Activated gamma-delta T cell (primary cell): ENCODE results near the gene WBP2.
A peak's percentile ranks its signal among the peaks of the same experiment; 100 is the strongest.

ENCODE experiments used
- DNase-seq: peaks from one replicate; lab custom pipeline; 2025; lab: John Stamatoyannopoulos, UW

WBP2 gene

DNA sequence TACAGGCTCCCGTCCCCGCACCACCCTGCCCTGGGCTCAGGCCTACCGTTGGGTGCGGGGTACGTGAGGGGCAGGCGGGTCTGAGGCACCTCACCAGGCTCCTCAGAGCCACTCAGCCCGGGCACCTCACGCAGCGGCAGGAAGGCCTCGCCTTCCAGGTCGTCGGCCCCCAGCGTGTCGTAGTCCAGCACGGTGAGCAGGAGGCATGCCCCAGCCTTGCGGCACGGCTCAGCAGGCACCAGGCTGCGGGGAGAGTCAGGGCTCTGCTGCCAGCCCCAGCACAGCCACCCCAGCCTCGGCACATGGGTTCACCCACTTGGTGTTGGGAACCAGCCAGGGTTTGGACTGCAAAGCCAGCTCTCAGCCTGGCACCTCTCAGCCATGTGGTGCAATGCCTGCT, 26.4 kb downstream of the WBP2 start:
- DNase-seq, result no peak

DNA sequence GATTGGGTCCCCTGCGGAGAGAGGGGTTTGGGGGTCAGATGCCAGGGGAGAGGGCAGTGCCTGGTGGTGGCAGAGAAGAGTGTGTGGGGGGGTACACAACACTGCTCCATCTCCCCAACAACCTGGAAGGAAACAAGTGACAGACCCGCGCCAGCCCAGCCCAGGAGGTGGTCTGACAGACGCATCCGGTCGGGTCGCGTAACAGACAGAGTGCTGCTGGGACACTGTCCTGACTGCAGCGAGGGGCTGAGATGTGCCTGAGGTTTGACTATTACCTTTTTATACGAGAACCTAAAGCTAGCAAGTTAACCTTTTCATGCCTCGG, 27.1 kb downstream of the WBP2 start:
- peak; percentile 62 for DNase-seq

- peak; percentile 67 for DNase-seq
These were observed 27.6 kb downstream of the WBP2 start for GRCh38 chr17:75827308-75828075.

GRCh38 chr17:75826561-75827307, 28.4 kb downstream of the WBP2 start:
- DNase-seq, result no peak

GRCh38 chr17:75825748-75826370, 29.3 kb downstream of the WBP2 start:
- no peak for DNase-seq

- DNase-seq, result no peak
These were observed 30.0 kb downstream of the WBP2 start for GRCh38 chr17:75825149-75825552.

GRCh38 chr17:75824666-75825065, 30.5 kb downstream of the WBP2 start:
- DNase-seq, result no peak

DNA sequence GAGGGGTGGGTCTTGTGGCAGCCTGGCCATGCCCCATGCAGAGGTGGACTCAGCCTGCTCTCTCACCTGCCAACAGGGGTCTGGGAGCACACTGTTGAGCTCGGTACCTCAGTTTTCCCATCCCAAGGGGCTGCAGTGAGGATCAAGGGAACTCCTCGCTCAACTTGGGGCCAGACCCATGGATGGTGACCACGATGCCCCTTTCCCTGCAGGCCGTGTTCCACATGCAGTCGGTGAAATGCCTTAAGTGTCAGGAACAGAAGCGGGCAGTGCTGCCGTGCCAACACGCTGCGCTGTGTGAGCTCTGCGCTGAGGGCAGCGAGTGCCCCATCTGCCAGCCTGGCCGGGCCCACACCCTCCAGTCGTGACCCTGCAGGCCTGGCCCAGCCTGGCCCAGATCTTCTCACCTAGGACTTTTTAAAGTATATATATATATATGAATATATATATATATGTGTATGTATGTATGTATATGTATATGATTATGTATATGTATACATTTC, 31.0 kb downstream of the WBP2 start:
- no peak for DNase-seq

GRCh38 chr17:75823257-75824041, 31.7 kb downstream of the WBP2 start:
- no peak for DNase-seq

DNA sequence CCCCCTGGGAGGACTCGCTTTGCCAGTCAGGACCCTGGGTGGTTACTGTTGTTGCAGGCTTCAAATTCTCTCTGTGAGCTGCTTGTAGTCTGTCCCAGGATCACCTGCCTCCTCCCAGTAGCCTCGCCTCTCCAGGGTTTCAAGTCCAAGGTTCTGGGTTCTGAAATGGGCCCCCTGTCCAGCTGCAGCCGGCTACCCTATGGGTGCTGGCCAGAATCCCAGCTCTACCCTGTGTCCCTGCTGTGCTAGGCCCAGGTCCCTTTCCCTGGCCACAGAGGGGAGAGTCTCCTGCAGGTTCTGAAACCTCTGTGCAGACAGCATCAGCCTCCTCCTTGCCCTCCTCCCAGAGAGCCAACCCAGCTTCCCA, 32.4 kb downstream of the WBP2 start:
- DNase-seq, result no peak

GRCh38 chr17:75822119-75822799, 32.9 kb downstream of the WBP2 start:
- no peak for DNase-seq

GRCh38 chr17:75821552-75821951, 33.6 kb downstream of the WBP2 start:
- DNase-seq, result no peak

GRCh38 chr17:75820094-75821080, 34.7 kb downstream of the WBP2 start:
- DNase-seq, result no peak

DNA sequence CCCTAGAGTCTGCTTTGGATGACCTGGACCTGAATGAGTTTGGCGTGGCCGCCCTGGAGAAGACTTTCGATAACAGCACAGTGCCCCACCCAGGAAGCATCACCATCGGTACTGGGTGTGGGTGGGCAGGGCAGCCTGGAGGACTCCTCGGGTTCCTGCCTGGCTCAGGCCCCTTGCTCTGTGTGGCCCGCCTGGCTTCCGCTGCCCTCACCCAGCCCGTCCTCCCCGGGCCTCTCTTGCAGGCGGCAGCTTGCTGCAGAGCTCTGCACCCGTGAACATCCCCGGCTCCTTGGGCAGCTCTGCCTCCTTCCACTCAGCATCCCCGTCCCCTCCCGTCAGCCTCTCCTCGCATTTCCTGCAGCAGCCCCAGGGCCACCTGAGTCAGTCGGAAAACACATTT, 35.5 kb downstream of the WBP2 start:
- DNase-seq, result no peak

- no peak for DNase-seq
These were observed 36.0 kb downstream of the WBP2 start for GRCh38 chr17:75819116-75819515.

DNA sequence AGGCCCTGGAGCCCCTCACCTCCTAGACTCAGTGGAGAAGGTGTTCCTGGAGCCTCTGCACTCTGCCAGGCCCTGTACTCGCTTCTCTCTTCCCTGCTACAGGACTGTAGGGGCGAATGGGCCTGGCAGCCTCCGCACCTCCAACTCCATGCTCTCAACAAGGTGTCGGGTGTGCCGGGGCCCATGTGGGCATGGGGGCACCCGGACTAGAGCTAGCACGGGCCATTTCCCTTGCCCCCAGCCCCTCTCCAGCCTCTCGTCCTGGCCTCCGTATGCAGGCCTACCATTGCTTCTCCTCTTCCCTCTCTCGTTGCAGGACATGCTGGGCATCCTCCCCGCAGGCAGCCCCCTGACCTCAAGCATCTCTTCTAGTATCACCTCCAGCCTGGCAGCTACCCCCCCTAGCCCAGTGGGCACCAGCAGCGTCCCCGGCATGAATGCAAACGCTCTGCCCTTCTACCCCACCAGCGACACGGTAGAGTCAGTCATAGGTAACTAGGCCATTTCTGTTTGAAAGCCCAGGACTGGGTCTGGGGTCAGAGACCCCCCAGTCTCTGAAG, 36.7 kb downstream of the WBP2 start:
- DNase-seq, result no peak

DNA sequence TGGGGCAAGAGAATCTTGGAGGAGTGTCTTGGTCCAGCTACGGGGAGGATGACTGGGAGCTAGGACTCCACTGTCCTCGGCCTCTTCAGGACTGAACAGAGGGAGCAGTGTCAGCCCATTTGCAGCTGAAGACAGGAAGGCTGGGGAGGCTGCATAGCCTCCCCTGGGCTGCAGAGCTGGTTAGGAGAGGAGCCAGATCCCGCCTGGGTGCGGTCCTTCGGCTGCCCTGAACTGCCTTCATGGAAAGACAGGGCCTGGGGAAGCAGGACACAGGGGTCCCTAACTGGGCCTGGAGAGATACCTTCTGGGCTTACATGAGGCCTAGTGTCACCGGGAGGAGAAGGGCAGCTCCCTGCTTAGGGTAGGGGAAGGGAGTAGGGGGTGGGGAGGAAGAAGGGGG, 37.6 kb downstream of the WBP2 start:
- no peak for DNase-seq

GRCh38 chr17:75816693-75817092, 38.4 kb downstream of the WBP2 start:
- DNase-seq, result no peak

DNA sequence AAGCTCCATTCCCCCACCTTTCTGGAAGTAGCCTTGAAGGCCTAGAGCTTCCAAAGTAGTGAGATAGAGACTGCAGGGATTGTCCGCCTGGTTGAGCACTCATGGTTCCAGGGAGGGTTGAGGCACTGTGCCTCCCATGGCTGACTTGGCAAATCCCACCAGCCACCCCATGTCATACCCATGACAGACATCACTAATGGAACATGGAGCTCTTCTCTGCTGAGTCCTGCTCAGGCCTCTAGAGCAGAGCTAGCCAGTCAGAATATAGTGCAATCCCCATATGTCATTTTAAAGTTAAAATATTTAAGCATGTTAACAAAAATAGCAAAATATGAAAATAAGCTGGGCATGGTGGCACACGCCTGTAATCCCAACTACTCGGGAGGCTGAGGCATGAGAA, 39.7 kb downstream of the WBP2 start:
- DNase-seq, result no peak

GRCh38 chr17:75814900-75815373, 40.2 kb downstream of the WBP2 start:
- DNase-seq, result no peak
